Activated naive CD8-positive, alpha-beta T cell treated with anti-CD3 and anti-CD28 coated beads, Interleukin-2, amount 50 U/mL, for 24 hours (primary cell): ENCODE data around the gene KIF3B.
"Not testable (repeated sequence)": the region's sequence is repeated elsewhere in the genome, so short reads cannot be mapped to it uniquely, and the experiment has no call there.

Experiments used
- ATAC-seq: fragments of 150-1000 bp; cut with Tn5 transposase; one replicate; pipeline ENCODE4 v1.10.0; 2021
- DNase-seq: peaks from one replicate; pipeline ENCODE4 v3.0.0; 2021
- H3K27ac Mint-ChIP-seq: one replicate; pipeline ENCODE4 v1.8.0; 2021; ENCODE audit warnings: mild to moderate bottlenecking, mixed read lengths
- H3K27me3 Mint-ChIP-seq: one replicate; pipeline ENCODE4 v1.8.0; 2021; ENCODE audit warnings: mixed read lengths
- H3K36me3 Mint-ChIP-seq: one replicate; pipeline ENCODE4 v1.8.0; 2021; ENCODE audit warnings: low read depth, mixed read lengths
- H3K4me1 Mint-ChIP-seq: one replicate; pipeline ENCODE4 v1.8.0; 2021; ENCODE audit warnings: mixed read lengths
- H3K4me3 Mint-ChIP-seq: one replicate; pipeline ENCODE4 v1.8.0; 2021; ENCODE audit warnings: mild to moderate bottlenecking, moderate library complexity, mixed read lengths
- H3K9me3 Mint-ChIP-seq: one replicate; pipeline ENCODE4 v1.8.0; 2021; ENCODE audit warnings: mixed read lengths

The KIF3B gene

DNA sequence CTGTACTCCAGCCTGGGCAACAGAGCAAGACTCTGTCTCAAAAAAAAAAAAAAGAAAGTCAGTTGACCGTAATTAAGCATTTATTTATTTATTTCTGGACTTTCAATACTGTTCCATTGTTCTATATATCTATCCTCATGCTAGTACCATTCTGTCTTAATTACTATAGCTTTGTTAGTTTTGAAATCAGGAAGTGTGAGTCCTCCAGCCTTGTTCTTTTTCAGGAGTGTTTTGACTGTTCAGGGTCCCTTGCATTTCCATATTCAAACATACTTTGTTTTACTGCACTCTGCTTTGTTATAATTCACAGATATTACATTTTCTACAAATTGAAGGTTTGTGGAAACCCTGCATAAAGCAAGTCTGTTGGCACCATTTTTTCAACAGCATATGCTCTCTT is 43.9 kb downstream of the KIF3B start:
- Mint-ChIP-seq H3K27ac (peak overlapping the region; percentile 53), H3K4me1 (peaks cover 14% of the 10 kb centered on the region), H3K9me3 (no peaks in the 10 kb centered on the region), H3K4me3 (no peak overlapping the region), H3K36me3 (peaks cover 53% of the 10 kb centered on the region), H3K27me3 (no peaks in the 10 kb centered on the region)
- ATAC-seq (no peak), DNase-seq (no peak)

DNA sequence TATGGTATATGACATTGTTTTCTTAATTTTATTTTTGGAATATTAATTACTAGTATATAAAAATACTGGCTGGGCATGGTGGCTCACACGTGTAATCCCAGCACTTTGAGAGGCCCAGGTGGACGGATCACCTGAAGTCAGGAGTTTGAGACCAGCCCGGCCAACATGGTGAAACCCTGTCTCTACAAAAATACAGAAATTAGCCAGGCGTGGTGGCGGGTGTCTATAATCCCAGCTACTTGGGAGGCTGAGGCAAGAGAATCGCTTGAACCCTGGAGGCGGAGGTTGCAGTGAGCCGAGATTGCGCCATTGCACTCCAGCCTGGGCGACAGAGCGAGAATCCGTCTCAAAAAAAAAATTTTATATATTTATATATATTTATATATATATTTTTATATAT is 44.8 kb downstream of the KIF3B start:
- peaks cover 12% of the 10 kb centered on the region for H3K4me1 Mint-ChIP-seq

DNA sequence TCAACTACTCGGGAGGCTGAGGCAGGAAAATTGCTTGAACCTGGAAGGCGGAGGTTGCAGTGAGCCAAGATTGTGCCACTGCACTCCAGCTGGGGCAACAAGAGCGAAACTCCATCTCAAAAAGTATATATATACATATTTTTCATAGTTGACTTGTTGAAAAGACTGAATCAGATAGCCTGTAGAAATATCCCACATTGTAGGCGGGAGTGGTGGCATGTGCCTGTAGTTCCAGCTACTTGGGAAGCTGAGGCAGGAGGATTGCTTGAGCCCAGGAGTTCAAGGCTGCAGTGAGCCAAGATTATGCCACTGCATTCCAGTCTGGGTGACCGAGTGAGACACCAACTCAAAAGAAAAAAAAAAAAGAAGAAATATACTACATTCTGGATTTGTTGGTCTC is 46.3 kb downstream of the KIF3B start:
- ATAC-seq, H3K27me3 Mint-ChIP-seq, DNase-seq, H3K4me1 Mint-ChIP-seq, H3K9me3 Mint-ChIP-seq, H3K27ac Mint-ChIP-seq, H3K4me3 Mint-ChIP-seq: not testable (repeated sequence)
- H3K36me3 Mint-ChIP-seq = peaks cover 48% of the 10 kb centered on the region

More for the DNA sequence above, 44.8 kb downstream of the KIF3B start:
- H3K9me3 Mint-ChIP-seq, H3K4me3 Mint-ChIP-seq, H3K27me3 Mint-ChIP-seq, ATAC-seq, DNase-seq, H3K27ac Mint-ChIP-seq: not testable (repeated sequence)
- H3K36me3 Mint-ChIP-seq = peaks cover 53% of the 10 kb centered on the region

DNA sequence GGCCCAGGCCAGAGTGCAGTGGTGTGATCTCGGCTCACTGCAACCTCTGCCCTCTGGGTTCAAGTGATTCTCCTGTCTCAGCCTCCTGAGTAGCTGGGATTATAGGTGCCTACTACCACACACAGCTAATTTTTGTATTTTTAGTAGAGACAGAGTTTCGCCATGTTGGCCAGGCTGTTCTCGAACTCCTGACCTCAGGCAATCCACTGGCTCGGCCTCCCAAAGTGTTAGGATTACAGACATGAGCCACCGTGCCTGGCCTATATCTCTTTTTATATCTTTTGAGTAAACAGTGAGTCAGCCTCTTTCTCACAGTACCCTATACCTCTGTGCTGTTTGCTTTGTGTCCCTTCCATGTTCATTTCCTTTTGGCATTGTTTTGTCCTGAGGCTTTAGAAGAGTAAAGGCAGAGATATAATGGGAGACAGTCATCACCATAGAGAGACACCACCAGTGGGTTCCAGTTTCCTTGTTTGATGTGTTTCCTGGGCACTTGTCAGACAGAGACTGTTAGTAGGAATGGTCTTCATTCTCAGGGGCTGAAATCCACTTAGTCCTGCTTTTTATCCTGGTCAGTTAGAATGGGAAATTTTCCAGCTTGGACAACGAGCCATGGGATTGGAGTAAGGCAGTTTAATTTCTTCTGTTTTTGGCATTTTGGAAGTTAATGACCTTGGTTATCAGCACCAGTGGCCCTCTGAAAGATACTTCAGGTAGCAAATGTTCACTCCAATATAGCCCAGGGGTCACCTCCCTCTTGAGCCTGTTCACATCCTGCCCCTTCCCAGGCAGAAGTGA is 48.5 kb downstream of the KIF3B start:
- ATAC-seq (peak; percentile 10), DNase-seq (no peak)
- H3K36me3 Mint-ChIP-seq = peaks cover 44% of the 10 kb centered on the region
- H3K27me3 Mint-ChIP-seq = no peaks in the 10 kb centered on the region
- H3K4me1 Mint-ChIP-seq = peaks cover 9% of the 10 kb centered on the region
- no peaks in the 10 kb centered on the region for H3K9me3 Mint-ChIP-seq
- H3K27ac Mint-ChIP-seq = no peak overlapping the region
- H3K4me3 Mint-ChIP-seq = no peak overlapping the region

DNA sequence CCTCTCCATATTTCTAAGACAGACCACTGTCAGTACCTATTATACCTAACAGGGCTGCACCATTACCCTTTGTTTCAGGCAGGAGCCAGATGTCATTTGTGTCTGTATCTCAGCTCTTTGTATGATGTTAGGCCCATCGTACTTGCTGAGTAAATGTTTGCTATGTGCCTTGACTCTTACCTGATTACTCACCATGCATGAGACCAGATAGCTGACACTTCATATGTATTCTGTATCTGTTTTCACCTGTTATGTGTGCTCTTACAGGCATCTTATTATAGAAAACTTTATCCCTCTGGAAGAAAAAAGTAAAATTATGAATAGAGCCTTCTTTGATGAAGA is 49.0 kb downstream of the KIF3B start:
- Mint-ChIP-seq H3K27me3 (no peaks in the 10 kb centered on the region), H3K36me3 (peaks cover 47% of the 10 kb centered on the region), H3K9me3 (no peaks in the 10 kb centered on the region), H3K4me3 (no peak overlapping the region), H3K4me1 (peaks cover 12% of the 10 kb centered on the region), H3K27ac (no peak overlapping the region)
- DNase-seq = no peak
- no peak for ATAC-seq

DNA sequence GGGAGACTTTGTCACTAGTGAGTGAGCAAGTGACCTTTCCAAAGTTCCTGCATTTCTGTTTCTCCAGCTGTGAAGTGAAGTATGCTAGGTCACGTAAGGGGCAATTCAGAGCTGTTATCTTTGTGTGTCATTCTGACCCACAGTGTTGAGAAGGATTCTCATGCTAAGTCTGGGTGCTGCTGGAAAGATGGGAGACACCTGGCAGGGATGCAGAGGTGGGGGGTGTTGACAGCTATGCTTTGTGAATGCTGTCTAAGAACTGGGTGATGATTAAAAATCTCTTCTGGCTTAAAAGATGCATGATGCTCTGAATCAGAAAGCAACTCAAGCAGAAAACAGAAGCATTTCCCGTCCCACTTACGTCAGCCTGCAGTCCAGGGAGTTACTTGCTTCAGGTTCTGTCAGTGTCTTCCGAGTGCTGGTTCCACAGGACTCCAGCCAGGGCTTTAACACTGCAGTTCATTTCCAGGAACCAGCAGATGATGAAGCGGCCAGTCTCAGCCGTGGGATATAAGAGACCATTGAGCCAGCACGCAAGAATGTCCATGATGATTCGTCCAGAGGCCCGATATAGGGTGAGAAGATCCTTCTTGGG is 49.7 kb downstream of the KIF3B start:
- Mint-ChIP-seq H3K4me1 (peaks cover 16% of the 10 kb centered on the region), H3K27ac (no peak overlapping the region), H3K9me3 (no peaks in the 10 kb centered on the region), H3K4me3 (no peak overlapping the region), H3K27me3 (no peaks in the 10 kb centered on the region), H3K36me3 (peaks cover 49% of the 10 kb centered on the region)
- ATAC-seq = no peak
- no peak for DNase-seq

DNA sequence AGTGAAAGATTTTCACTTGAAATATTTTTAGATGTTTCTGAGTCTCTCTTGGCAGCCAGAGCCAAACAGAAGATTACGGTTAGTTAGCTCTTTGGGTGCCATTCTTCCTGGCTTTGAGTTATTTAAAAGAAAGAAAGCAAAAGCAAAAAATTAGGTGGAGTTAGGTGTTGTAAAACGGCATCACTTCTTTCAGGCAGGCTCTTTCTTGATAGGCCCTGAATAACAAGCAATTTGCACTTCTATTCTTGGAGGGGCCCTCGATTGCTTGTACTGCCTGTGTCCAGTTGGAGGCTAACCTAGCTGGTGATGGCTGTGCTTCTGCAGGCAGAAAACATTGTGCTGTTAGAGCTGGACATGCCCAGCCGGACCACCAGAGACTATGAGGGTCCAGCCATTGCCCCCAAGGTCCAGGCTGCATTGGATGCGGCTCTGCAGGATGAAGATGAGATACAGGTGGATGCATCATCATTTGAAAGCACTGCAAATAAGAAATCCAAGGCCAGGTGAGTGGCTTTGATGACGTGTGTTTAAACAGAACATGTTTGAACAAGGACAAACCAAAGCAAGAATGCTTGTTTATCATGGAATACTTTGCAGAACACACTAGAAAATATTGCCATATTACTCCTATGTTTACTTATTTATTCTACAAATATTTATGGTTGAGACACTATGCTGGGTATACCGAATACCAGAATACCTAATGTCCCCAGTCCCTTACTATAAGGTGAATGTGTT is 52.5 kb downstream of the KIF3B start:
- H3K4me3 Mint-ChIP-seq = no peak overlapping the region
- peaks cover 44% of the 10 kb centered on the region for H3K4me1 Mint-ChIP-seq
- H3K36me3 Mint-ChIP-seq = peaks cover 66% of the 10 kb centered on the region
- H3K27ac Mint-ChIP-seq = no peak overlapping the region
- DNase-seq (no peak), ATAC-seq (no peak)
- no peaks in the 10 kb centered on the region for H3K9me3 Mint-ChIP-seq
- no peaks in the 10 kb centered on the region for H3K27me3 Mint-ChIP-seq

DNA sequence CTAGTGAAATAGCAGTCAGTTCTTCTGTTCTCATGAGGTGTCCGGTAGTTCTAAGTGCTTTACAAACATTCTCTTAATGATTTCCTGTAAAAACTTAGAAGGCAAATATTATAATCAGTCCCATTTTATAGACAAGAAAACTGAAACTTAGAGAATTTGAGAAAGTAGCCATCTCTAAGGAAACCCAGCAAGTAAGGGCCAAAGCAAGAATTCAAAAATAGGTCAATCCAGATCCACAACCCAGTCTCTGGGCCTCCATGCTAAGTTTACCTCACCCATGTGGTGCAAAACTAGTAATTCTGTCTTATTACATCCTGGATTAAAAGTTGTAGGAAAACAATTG is 53.1 kb downstream of the KIF3B start:
- H3K4me3 Mint-ChIP-seq = no peak overlapping the region
- peaks cover 45% of the 10 kb centered on the region for H3K4me1 Mint-ChIP-seq
- H3K27me3 Mint-ChIP-seq = no peaks in the 10 kb centered on the region
- no peak for DNase-seq
- peak overlapping the region; percentile 35 for H3K27ac Mint-ChIP-seq
- H3K9me3 Mint-ChIP-seq = no peaks in the 10 kb centered on the region
- H3K36me3 Mint-ChIP-seq = peaks cover 67% of the 10 kb centered on the region
- no peak for ATAC-seq

DNA sequence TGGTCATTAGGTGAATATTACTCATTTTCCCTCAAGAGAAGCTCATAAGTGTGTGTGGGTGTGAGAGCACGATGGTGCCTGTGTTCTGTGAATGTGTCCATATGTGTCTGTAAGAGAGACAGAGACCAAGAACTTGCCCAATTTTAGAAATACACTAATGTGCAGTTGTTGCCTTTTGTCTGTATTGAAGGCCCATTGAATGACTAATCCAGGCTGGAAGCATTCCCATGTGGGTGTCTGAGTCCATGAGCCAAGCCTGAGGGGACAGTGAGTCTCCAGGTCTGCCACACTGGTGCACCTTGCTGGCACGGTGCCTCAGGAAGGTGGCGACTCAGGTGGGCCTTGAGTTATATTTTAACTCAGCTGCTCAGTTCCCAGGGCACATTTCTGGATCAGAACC is 55.2 kb downstream of the KIF3B start:
- ATAC-seq (peak; percentile 12), DNase-seq (peak; percentile 15)
- no peaks in the 10 kb centered on the region for H3K9me3 Mint-ChIP-seq
- peaks cover 59% of the 10 kb centered on the region for H3K4me1 Mint-ChIP-seq
- H3K36me3 Mint-ChIP-seq = peaks cover 55% of the 10 kb centered on the region
- peak overlapping the region; percentile 93 for H3K27ac Mint-ChIP-seq
- no peaks in the 10 kb centered on the region for H3K27me3 Mint-ChIP-seq
- peak overlapping the region; percentile 22 for H3K4me3 Mint-ChIP-seq

DNA sequence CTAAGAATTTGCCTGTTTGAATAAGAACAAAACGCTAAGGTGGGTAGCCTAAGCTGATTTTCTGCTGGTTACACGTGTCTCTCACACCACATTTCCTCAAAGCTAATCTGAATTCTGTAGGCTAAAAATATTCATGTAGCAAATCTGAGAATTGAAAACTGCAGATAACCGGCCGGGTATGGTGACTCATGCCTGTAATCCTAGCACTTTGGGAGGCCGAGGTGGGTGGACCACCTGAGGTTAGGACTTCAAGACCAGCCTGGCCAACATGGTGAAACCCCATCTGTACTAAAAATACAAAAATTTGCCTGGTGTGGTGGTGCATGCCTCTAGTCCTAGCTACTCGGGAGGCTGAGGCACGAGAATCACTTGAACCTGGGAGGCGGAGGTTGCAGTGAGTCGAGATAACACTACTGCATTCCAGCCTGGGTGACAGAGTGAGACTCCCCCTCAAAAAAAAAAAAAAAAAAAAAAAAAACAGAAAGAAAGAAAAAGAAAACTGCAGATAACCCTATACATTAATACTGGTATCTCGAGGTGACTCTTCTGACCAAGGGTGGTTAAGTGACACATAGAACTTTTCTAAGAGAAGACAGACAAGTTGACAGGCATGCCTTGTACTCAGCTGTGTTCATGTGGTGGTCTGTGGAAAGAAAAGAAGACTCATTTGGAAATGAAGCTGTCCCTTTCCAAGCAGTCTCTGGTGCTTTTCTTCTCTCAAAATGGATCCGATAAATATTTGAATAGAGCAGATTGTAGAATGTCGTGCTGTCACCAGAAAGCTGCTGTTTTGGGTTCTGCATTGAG is 55.9 kb downstream of the KIF3B start:
- Mint-ChIP-seq H3K4me1 (peaks cover 59% of the 10 kb centered on the region), H3K27me3 (no peaks in the 10 kb centered on the region), H3K9me3 (no peaks in the 10 kb centered on the region), H3K27ac (peak overlapping the region; percentile 93), H3K4me3 (peak overlapping the region; percentile 58), H3K36me3 (peaks cover 53% of the 10 kb centered on the region)
- ATAC-seq = peak; percentile 94
- peak; percentile 53 for DNase-seq

DNA sequence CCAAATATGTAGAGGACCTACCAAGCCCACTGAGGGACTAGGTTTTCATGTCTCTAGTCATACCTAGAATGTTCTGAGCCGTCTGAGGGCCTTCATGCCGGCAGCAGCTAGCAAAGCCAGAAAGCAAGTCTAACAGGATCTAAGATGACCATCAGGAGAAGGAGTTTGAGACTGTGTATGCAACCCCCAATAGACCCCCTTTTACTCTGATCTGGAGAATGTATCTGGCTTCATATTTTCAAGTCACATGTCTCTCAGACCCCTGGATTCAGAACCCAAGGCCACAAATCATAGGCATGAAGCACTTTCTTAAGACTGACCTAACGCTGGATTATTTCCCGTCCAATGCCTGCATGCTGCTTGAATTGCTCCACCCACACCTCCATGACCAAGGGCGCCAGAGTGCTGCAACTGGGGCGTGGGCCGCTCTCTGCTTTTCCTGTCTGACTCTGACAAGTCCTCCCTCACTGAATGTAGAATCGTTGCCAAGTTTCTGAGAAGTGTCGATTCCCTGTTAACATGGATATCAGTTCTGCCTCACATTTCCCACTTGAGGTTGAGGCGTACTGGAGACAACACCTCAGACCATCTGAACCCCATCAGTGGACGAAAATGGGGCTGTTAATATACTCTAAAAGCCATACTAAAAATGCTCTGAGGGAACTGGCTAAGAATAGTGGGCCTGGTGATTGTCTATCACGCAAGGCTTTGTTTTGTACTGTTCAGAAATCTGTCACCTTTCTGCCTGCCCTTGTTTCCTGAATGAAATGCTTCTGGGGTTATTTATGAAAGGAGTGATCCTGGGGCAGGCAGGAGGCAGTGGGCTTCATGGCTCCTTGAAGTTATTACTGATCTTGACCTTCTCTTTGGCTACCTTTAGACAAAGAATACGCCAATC is 56.8 kb downstream of the KIF3B start:
- Mint-ChIP-seq H3K4me1 (peaks cover 62% of the 10 kb centered on the region), H3K27me3 (no peaks in the 10 kb centered on the region), H3K36me3 (peaks cover 49% of the 10 kb centered on the region), H3K9me3 (no peaks in the 10 kb centered on the region), H3K4me3 (peak overlapping the region; percentile 58), H3K27ac (peak overlapping the region; percentile 93)
- DNase-seq (peak; percentile 54), ATAC-seq (peak; percentile 25)

DNA sequence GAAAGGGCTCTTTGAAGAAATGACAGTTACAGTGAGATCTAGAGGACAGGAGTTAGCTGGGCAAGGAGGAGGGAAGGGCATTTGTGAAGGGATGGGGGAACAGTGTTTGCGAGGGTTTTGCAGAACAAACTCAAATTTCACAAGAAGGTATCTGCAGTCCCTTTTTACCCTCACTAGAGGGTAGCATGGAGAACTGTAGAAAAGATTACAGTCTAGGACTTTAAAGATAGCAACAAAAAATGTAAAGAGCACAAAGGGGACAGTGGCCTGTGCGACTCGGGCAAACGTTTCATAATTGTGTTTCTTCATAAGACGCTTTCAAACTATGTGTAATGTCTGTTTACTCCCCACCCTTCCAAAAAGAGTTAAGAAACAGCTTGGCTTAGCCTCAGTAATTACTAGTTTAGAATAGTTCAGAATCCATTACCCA is 59.5 kb downstream of the KIF3B start:
- H3K4me3 Mint-ChIP-seq = no peak overlapping the region
- H3K4me1 Mint-ChIP-seq = peaks cover 49% of the 10 kb centered on the region
- no peak overlapping the region for H3K27ac Mint-ChIP-seq
- no peaks in the 10 kb centered on the region for H3K9me3 Mint-ChIP-seq
- ATAC-seq (no peak), DNase-seq (no peak)
- H3K27me3 Mint-ChIP-seq = no peaks in the 10 kb centered on the region
- peaks cover 30% of the 10 kb centered on the region for H3K36me3 Mint-ChIP-seq

DNA sequence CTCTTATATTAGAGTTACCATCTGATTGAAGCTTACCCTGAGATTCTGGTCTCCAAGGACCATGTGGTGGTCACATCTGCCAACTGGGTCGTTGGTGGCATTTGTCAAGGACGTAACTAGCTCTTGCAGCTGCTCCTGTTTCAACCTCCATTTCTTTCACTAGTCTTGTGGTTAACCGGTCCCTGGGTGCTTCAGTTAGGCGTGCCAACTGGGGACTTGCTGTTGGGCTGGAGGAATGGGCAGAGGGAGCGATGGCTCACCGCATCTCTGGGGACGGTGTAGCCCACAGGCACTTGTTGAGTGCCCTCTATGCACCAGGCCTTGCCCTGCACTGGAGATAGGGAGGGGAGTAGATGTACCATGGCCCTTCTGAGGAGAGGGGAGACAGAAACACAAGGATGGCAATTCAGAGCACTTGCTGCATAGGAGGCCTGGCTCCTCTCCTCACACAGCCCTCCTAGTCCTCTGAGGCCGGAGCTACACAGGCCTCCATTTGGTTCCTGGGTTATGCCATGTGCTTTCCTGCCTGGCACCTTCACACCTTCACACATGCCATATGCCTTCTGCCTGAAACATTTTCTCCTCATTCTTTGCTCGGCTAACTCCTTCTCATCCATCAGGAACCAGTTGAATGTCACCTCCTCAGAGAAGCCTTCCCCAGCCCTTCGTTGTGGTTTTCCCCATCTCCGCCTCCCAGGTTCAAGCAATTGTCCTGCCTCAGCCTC is 60.6 kb downstream of the KIF3B start:
- H3K27ac Mint-ChIP-seq = no peak overlapping the region
- ATAC-seq (no peak), DNase-seq (no peak)
- H3K4me3 Mint-ChIP-seq = no peak overlapping the region
- H3K27me3 Mint-ChIP-seq = no peaks in the 10 kb centered on the region
- H3K4me1 Mint-ChIP-seq = peaks cover 43% of the 10 kb centered on the region
- H3K9me3 Mint-ChIP-seq = no peaks in the 10 kb centered on the region
- peaks cover 27% of the 10 kb centered on the region for H3K36me3 Mint-ChIP-seq
